NCI-H2081 treated with DMSO at 0.1 percent for 48 hours (cell line): ENCODE measurements around the gene RNU6-9.
"Not testable (repeated sequence)": the region's sequence is repeated elsewhere in the genome, so short reads cannot be mapped to it uniquely, and the experiment has no call there.

Experiments used
- DNase-seq: peaks from one replicate; lab custom pipeline; 2025; lab: John Stamatoyannopoulos, UW

The RNU6-9 gene

GRCh38 chr19:878751-879561, 14.3 kb upstream of the RNU6-9 start:
- not testable (repeated sequence) for DNase-seq

- DNase-seq, result no peak
These were observed 13.4 kb upstream of the RNU6-9 start for GRCh38 chr19:879711-880438.

- DNase-seq, result no peak
These were observed 11.8 kb upstream of the RNU6-9 start for GRCh38 chr19:881385-882071.

GRCh38 chr19:882871-883497, 10.3 kb upstream of the RNU6-9 start:
- DNase-seq, result no peak

- DNase-seq, result no peak
These were observed 9.5 kb upstream of the RNU6-9 start for GRCh38 chr19:883661-884211.

- no peak for DNase-seq
These were observed 8.7 kb upstream of the RNU6-9 start for GRCh38 chr19:884420-885211.

- no peak for DNase-seq
These were observed 7.6 kb upstream of the RNU6-9 start for GRCh38 chr19:885536-886224.

GRCh38 chr19:887072-887471, 6.2 kb upstream of the RNU6-9 start:
- DNase-seq, result no peak

GRCh38 chr19:887599-887998, 5.7 kb upstream of the RNU6-9 start:
- DNase-seq, result no peak

- no peak for DNase-seq
These were observed 4.5 kb upstream of the RNU6-9 start for GRCh38 chr19:888581-889385.

GRCh38 chr19:889662-890295, 3.5 kb upstream of the RNU6-9 start:
- DNase-seq, result no peak

GRCh38 chr19:890831-891230, 2.5 kb upstream of the RNU6-9 start:
- no peak for DNase-seq

- not testable (repeated sequence) for DNase-seq
These were observed 1.7 kb upstream of the RNU6-9 start for GRCh38 chr19:891421-892200.

- DNase-seq, result no peak
These were observed 916 bp upstream of the RNU6-9 start for GRCh38 chr19:892243-892893.

- no peak for DNase-seq
These were observed 3.1 kb downstream of the RNU6-9 start for GRCh38 chr19:896434-896833.

GRCh38 chr19:896999-897398, 3.7 kb downstream of the RNU6-9 start:
- DNase-seq, result no peak

- no peak for DNase-seq
These were observed 4.3 kb downstream of the RNU6-9 start for GRCh38 chr19:897442-898039.

GRCh38 chr19:898663-899062, 5.4 kb downstream of the RNU6-9 start:
- no peak for DNase-seq
